ENCODE results near the gene ACBD4.
"Not testable (repeated sequence)": the region's sequence is repeated elsewhere in the genome, so short reads cannot be mapped to it uniquely, and the experiment has no call there.

The ACBD4 gene

DNA sequence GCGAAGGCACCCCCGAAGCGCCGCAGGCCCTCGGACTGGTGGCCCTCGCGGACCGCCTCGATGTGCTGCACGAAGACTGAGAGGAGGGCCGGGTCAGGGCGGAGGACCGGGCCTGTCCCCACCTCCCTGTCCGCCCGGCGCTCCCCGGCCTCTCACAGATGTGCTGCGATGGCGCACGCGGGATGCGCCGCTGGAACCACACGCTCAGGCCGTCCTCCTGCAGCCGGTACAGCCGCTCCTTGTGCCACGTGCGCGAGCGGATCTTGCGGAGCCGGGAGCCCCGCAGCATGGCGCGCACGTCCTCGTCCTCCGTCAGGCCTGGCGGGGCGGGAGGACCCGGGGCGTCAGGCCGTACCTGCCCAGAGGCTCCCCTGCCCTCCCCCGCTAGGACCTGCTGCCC lies 14.4 kb upstream of the ACBD4 start:
- DNase-seq: no peak

DNA sequence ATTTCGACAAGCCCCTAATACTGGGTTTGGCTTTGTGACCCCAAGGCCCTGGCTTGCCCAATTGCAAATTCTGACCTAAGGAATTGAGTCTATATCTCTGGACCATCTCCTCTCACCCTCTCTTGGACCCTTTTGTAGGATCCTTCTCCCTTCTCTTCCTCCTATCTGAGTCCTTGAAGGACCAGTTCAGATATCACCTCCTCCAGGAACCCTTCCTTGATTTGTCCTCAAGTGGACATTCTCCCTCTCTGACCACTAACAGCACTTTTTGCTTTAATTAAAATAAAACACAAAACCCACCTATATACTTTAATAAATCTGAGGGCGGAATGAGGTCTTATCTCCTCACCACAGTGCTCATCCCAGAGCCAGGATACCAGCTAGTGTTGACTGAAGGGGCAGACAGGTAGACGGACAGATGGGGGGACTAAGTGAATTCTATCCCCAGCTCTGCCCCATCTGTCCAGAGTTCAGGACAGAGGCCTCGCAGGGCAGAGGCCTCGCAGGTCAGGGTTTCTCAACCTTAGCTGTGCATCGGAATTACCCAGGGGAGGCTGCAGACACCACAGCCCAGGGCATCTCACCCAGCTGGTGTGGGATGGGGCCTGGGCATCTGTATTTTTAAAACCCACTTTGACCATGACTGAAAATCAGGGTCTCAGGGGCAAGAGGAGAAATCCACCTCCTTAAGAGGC lies 12.3 kb upstream of the ACBD4 start:
- no peak for DNase-seq

DNA sequence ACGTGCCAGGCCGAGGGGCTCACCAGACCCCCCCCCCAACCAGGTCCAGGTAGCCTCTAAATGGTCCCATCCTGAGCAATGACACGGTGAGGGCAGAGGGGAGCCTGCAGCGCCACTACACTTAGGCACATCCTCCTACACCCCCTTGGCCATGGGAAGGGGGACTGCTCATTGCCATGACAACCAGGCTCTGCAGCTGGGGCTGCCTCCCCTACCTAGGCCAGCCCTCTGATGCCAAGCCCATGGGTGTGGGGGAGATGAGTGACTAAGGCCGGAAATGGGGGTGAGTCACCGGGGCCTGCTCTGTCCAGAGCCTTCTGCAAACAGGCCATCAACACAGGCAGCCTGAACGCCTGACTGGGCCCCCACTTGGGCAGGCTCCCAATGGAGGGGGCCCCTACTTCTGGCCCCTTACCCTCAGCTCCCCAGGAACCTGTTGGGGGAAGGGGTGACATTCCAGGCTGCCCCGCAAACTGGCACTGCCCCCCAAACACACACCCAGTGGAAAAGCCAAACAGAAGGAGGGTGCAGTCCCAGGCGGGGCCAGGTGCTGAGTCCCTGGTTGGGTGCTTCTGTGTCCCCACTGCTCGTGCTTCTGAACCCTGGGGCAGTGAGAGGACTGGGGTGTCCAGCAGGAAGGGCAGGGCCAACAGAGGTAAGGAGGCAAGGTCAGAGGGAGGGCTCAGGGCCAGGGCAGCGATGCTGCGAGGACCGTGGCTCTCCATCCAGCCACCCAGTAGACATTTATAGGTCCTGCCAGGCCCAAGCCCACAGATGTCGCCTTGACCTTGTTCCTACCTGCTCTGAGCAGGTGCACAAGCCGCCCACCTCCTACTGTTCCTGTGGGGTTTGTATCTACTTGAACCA lies 11.3 kb upstream of the ACBD4 start:
- DNase-seq: no peak

DNA sequence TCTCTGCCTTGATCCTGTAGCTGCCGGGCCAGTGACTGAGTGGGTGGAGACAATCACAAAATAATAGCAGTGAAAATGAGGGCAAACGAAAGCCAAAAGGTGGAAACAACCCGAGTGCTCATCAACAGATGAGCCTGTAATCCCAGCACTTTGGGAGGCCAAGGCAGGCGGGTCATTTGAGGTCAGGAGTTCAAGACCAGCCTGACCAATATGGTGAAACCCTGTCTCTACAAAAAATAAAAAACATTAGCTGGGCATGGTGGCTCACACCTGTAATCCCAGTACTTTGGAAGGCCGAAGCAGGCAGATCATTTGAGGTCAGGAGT lies 10.7 kb upstream of the ACBD4 start:
- DNase-seq: not testable (repeated sequence)

DNA sequence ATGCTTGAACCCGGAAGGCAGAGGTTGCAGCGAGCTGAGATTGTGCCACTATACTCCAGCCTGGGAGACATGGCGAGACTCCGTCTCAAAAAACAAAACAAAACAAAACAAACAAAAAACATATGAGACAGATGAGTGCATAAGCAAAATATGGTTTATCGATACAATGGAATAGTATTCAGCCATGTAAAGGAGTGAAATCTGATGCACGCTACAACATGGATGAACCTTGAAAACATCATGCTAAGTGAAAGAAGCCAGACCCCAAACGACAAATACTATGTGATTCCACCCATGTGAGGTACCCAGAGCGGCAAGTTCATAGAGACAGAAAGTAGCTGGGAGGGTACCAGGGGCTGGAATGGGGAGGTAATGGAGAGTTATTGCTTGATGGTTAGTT lies 10.0 kb upstream of the ACBD4 start:
- DNase-seq: no peak

DNA sequence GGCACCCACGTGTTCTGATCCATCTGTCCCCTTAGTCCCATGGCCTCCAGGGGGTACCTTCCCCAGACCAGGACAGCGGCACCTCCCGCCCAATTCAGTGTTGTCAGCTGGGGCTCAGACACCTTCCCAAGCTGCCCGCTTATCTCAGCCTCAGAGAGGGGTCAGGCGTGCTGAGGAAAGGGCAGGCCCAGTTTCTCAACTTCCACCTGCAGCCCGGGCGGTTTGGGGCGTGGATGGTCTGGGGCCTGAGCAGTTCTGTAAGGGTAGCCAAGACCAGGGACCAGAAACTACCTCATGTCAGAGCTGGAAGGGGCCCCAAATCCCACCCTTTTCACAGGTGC lies 8.3 kb upstream of the ACBD4 start:
- no peak for DNase-seq

DNA sequence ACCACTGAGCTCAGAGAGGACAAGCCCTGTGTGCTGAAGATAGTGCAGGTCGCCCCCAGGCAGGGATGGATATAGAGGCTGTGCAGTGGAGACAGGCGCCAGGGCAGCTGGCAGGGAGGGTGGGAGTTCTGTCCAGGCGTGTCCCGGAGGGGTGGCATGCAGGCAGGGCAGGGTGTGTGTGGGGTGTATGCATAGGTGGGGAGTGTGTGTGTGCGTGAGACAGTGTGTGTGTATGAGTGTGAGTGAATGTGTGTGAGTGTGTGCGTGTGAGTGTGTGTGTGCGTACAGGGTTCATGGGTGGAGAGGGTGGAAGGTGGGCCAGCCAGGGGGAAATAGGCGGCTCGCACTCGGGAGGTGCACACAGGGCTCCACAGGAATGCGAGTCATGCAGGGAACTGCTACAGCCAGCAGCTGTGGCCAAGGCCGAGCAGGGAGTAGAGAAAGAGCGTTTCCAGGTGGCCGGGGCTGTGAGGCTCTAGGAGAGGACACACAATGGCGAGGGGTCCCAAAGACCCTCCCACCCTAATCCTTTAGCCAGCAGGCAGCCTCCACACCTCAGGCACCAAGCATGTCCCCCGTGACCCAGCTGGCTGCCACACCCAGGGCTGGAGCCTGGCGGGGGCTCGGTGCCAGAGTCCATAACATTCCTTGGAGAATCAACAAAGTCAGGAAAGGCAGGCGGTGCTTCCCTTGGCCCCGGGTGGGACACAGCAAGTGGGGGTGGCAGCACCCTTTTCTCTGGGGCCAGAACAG lies 7.8 kb upstream of the ACBD4 start:
- DNase-seq: no peak

DNA sequence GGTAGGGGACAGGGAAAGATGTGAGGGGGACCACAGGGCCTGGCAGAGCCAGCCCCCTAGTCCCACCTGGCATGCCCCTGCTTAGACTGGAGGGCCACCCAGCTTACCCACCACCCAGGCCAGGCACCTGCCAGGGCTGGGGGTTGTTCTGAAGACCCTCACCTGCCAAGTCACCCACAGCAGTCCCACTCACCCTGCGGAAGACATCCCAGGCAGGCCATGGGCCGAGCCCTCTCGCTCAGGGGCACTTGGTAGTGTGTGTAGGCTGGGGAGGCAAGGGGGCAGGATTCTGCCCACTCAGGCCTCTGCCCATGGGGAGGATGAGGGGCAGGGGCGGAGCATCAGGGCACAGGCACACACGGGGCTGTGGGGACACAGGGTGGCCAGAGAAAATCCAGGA lies 7.2 kb upstream of the ACBD4 start:
- DNase-seq: no peak

DNA sequence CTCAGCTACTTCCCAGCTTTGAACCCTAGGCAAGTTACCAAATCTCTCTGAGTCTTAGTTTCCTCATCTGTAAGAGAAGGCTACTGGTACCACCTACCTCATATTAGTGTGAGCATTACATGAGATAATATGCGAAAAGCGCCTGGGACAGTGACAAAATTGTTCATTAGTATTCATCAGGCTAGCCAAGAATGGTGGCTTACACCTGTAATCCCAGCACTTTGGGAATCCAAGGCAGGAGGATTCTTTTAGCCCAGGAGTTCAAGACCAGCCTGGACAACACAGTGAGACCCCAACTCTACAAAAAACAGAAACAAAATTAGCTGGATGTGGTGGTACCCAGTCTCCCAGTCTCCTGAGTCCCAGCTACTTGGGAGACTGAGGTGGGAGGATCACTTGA lies 6.5 kb upstream of the ACBD4 start:
- no peak for DNase-seq

DNA sequence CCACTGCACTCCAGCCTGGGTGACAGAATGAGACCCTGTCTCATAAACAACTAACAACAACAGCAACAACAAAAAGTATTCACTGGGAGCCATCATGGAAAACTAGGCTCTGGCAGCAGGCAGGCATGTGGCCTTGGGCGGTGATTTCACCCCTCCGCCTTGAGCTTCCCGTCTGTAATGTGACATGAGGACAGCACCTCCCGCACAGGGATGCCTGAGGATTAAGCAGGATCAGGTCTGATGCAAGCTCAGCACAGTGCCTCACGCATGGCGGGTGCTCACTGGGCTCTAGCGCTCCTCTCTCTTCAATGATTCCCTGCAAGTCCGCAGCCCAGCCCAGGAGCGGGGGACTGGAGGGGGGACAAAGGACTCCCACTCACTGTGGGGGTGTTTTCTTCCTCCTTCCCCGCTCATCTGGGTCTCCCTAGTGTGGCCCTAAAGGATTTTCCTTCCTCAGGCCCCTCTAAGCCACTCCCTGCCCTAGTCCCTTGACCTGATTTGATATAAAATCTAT lies 6.0 kb upstream of the ACBD4 start:
- no peak for DNase-seq

DNA sequence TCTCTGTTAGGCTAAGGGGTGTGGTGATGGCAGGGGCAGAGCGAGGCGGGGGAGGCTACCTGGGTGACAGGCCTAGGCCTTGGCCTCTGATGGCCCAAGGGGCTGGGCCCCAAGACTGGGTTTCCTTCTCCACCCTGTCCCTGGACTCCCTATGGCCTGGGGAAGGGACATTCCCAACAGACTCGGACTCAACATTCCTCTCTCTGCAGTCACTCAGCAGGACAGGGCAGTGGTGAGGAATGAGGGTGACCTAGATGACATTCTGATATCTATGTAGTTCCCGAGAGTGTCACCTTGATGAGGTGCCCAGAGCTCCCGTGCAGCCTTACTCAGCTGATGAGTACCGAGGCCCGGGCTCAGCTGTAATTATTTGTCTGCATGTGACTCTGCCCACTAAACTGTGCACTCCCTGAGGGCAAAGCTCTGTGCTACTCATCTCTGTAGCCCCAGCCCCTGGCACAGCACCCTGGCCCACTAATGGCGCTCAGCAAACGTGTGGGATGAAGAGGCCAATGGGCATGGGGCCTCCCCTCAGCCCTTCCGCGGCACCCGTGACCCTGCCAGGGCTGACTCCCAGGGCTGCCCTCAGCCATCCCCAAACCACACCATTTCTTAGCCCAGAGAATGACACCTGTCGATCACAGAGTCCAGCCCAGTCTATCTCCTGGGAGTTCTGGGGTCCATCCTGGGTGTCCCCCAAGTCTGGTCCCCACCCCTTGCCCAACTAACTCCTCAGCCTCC lies 5.4 kb upstream of the ACBD4 start:
- no peak for DNase-seq

DNA sequence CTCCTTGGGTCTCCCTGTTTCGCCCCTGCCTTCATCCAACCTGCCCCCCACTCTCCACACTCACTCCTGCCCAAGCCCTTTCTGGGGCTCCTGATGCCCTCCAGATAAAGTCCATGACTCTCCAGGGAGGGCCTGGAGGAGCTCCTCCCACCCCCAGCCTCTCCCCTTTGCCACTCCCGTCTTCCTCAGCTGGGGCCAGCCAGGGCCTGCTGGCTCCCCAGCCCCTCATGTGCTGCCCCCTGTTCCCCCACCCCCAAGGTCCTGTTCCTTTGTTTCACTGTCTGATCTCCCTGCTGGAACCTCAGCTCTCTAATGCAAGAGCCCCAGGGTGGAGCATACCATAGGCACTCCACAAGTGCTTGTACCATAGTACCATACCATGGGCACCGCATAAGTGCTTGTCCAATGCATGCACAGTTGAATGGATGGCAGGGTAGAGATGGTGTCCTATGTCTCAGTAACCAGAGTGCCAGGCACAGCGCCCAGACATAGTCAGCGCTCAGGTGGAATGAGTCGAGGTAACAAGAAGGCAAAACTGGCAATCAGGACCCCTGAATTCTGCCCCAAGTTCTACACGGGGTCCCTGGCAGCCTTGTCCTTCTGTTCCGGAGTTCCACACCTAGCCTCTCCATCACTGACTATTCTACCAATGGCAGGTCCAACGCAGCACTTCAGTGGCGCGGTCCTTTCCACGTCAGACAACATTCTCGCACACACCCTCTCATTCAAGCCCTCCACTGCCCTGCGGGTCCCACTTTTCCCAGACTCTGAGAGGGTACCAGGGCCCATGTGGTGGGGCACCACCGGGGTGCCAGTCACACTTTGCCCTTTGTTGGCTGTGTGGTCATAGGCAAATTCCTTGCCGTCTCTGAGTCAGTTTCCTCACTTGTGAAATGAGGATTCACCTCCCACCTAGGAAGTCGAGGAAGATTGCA lies 4.5 kb upstream of the ACBD4 start:
- no peak for DNase-seq

DNA sequence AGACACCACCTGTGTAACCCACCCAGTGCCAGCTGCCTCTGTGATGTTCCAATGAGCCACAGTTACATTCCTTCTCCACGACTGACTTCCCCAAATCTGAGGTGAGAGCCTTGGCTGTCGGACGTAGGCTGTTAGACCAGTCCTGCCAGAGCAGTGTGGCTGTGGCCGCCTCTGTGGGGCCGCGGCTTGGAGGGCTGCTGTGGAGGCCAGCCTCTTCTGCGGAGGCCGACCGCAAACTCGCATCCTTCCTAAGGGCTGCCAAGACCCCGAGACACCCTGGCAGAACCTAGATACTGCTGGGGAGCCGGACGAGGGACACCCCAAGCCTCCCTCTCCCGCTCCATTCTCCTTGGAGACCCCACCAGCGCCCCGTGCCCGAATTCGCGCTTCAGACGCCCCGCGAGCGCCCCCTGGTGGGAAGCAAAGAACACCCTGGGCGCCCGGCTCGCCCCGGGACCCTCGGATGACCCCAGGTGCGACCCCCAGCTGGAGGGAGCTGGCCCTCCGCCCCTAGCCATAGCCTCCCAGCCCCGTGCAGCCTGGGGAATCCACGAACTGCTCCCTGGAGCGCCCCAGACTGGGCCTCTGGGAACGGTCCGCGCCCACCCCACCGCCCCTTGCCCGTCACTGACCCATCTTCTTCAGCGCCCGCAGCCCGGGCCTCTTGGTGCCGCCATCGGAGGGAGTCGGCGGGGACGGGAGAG lies 3.7 kb upstream of the ACBD4 start:
- DNase-seq: no peak

DNA sequence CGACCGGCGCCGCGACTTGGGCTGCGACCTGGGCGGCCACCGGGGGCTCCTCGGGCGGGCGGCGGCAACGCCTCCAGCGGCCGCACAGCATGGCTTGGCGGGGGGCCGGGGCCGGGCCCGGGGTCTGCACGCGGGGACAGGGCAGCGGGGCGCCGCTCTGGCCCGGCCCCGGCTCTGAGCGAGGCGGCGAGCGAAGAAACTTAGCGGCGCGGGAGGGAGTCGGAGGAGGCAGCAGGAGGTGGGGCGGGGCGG lies 3.2 kb upstream of the ACBD4 start, which contains the start of gene PLCD3:
Gene PLCD3 (minus strand): TSS at position 196 of the 252 bp plus-strand sequence. CDS start 105 bp downstream, at position 91.
- no peak for DNase-seq

DNA sequence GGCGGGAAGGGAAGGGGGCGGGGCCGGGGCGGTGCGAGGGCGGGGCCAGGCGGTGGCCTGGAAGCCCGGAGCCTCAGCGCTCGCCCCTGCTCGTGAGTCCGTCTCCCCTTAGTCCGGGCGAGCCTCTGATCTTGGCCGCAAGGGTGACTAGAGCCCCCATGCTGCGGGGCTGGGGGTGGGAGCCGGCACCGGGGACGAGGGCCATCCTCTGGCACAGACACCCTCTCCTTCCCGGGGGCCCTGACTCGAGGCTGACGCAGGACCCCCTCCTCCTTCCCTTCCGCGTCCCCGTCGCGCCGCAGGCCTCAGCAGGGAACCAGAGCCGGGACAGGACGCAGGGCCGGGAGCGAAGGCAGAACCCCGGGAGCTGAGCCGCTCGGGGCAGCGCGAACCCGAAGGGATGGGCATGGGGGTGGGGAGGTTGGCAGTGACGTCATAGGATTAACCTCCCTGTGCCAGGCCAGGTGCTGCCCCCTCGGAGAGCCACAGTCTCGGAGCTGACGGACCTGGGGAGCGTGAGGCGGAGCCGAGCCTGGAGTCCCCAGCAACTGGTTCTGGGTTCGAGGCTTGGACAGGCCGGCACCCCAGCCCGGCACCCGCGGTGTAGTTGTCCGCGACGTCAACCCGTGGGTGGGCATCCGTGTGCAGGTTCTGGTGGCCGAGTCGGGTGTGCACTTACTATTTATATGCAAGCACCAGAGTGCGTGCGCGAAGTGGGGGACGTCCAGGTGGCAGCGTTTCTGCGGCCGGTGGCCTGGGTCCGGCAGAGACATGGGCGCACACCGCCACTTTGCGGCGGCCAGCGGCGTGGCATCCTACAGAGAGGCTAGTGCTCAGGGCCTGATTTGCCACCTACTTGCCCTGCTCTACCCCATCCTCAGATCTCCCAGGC lies 2.7 kb upstream of the ACBD4 start:
- DNase-seq: peak; percentile 55

DNA sequence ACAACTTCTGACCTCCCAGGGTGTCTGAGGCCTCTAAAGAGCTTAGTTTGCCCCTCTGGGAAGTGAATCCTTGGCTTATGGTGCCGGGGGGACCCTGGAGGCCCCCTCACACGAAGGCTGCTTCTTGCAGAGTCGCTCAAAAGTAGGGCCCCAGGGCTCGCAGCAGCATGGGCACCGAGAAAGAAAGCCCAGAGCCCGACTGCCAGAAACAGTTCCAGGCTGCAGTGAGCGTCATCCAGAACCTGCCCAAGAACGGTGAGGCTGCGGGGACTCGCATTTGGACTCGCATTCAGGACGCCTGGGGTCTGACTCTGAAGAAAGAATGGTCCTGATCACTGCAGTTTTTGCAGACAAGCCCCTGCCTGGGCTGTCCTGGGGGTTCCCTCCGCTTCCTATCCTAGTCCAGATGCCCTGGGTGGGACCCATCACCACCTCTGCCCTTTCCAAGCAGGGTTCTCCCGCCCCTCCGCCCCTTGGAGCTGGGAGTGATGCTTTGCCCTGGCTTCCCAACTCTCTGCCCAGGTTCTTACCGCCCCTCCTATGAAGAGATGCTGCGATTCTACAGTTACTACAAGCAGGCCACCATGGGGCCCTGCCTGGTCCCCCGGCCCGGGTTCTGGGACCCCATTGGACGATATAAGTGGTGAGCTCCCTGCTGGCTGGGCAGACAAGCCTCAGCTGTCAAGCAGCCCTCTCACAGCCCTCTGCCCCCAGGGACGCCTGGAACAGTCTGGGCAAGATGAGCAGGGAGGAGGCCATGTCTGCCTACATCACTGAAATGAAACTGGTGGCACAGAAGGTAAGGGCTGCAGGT lies 698 bp downstream of the ACBD4 start:
- DNase-seq: no peak

DNA sequence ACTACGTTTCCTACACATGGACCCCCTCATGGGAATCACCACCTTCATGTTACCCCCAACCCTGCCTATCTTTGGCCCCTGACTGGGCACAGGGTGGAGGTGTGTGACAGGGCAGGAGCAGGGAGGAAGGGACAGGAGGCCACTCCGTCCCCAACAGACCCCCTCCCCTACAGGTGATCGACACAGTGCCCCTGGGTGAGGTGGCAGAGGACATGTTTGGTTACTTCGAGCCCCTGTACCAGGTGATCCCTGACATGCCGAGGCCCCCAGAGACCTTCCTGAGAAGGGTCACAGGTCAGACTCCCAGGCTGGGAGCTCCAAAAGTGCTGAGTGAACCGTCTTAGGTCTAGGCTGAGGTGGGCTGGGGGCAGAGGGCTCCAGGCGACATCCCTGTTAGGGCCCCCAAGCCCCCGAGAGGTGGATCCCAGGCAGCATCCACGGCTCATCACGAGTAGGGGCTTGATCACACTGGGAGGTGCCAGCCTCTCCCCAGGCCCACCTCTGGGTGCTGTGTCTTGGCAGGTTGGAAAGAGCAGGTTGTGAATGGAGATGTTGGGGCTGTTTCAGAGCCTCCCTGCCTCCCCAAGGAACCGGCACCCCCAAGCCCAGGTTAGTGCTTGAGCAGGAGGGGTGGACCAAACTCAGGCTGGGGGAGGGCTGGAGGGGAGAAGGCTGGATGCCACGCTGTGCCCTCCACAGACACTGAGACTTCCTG lies 1.5 kb downstream of the ACBD4 start:
- DNase-seq: no peak

DNA sequence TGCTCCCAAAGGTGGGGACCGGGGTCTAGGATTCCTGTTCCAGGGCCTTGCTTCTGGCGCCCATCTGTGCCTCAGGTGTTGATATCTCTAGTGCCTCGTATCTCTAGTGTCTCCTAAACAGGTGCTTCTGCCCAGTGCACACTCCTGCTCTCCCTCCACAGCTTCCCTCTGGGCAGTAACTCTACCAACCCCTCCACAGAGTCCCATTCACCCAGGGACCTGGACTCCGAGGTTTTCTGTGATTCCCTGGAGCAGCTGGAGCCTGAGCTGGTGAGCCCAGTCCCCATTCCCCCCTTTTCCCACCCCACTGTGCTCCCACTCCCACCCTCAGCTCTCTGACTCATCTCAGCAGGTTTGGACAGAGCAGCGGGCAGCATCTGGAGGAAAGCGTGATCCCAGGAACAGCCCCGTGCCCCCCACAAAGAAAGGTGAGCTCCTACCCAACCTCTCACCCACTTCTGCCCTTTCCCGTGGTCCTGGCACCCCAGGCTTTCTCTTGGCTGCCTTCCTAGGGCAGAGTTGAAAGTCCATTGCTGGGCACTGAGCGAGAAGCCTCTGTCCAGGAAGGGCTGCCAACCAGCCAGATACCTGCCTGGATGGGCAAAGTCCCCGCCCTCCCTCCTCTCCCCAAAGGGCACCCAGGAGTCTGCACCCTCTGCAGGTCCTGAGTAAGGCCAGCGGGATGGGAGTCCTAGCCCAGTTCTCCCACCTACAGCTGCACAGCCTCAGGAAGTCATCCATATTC lies 2.2 kb downstream of the ACBD4 start:
- DNase-seq: no peak
